ENCODE results near the gene CLIP4.

Gene CLIP4

GRCh38 chr2:29112379-29112778 lies 2.8 kb upstream of the CLIP4 start:
- H3K4me2 ChIP-seq (ENCODE audit: low read length): no peak overlapping the region
- no peaks in the 10 kb centered on the region for H3K36me3 ChIP-seq (ENCODE audit: control insufficient read depth, insufficient read depth, low read length)
- H3K4me3 ChIP-seq (ENCODE audit: low read depth, low read length): no peak overlapping the region
- H3K79me2 ChIP-seq: no peaks in the 10 kb centered on the region
- H2AFZ ChIP-seq: no peak overlapping the region
- no peaks in the 10 kb centered on the region for H3K9me3 ChIP-seq (ENCODE audit: control insufficient read depth, low read length)
- no peaks in the 10 kb centered on the region for H3K27me3 ChIP-seq (ENCODE audit: control insufficient read depth, insufficient read depth, low read length)
- no peaks in the 10 kb centered on the region for H3K4me1 ChIP-seq
- H3K27ac ChIP-seq: no peak overlapping the region
- no peak overlapping the region for H3K9ac ChIP-seq
- no peak for TF ChIP-seq CTCF (IDR thresholded peaks at IDR 0.05)

GRCh38 chr2:29113027-29113686 lies 2.1 kb upstream of the CLIP4 start:
- no peak overlapping the region for H3K27ac ChIP-seq
- H3K9ac ChIP-seq: no peak overlapping the region
- no peaks in the 10 kb centered on the region for H3K79me2 ChIP-seq
- H3K27me3 ChIP-seq (ENCODE audit: control insufficient read depth, insufficient read depth, low read length): no peaks in the 10 kb centered on the region
- no peaks in the 10 kb centered on the region for H3K4me1 ChIP-seq
- no peak overlapping the region for H3K4me3 ChIP-seq (ENCODE audit: low read depth, low read length)
- no peak for TF ChIP-seq CTCF (IDR thresholded peaks at IDR 0.05)
- H2AFZ ChIP-seq: no peak overlapping the region
- H3K4me2 ChIP-seq (ENCODE audit: low read length): no peak overlapping the region
- no peaks in the 10 kb centered on the region for H3K36me3 ChIP-seq (ENCODE audit: control insufficient read depth, insufficient read depth, low read length)
- no peaks in the 10 kb centered on the region for H3K9me3 ChIP-seq (ENCODE audit: control insufficient read depth, low read length)

- Histone ChIP-seq H3K27me3 (ENCODE audit: control insufficient read depth, insufficient read depth, low read length) (no peaks in the 10 kb centered on the region), H3K27ac (peak overlapping the region; percentile 54), H3K9ac (no peak overlapping the region), H3K36me3 (ENCODE audit: control insufficient read depth, insufficient read depth, low read length) (no peaks in the 10 kb centered on the region), H2AFZ (peak overlapping the region; percentile 40), H3K9me3 (ENCODE audit: control insufficient read depth, low read length) (no peaks in the 10 kb centered on the region), H3K4me3 (ENCODE audit: low read depth, low read length) (no peak overlapping the region), H3K4me1 (no peaks in the 10 kb centered on the region), H3K4me2 (ENCODE audit: low read length) (no peak overlapping the region), H3K79me2 (no peaks in the 10 kb centered on the region)
- TF ChIP-seq CTCF (IDR thresholded peaks at IDR 0.05): no peak
Measured at GRCh38 chr2:29113891-29114321, 1.3 kb upstream of the CLIP4 start.

GRCh38 chr2:29114586-29114945 lies 649 bp upstream of the CLIP4 start:
- peak overlapping the region; percentile 96 for H2AFZ ChIP-seq
- H3K79me2 ChIP-seq: no peaks in the 10 kb centered on the region
- no peaks in the 10 kb centered on the region for H3K36me3 ChIP-seq (ENCODE audit: control insufficient read depth, insufficient read depth, low read length)
- TF ChIP-seq CTCF (IDR thresholded peaks at IDR 0.05): no peak
- H3K4me1 ChIP-seq: no peaks in the 10 kb centered on the region
- H3K9ac ChIP-seq: no peak overlapping the region
- H3K4me2 ChIP-seq (ENCODE audit: low read length): peak overlapping the region; percentile 69
- peak overlapping the region; percentile 45 for H3K4me3 ChIP-seq (ENCODE audit: low read depth, low read length)
- H3K27me3 ChIP-seq (ENCODE audit: control insufficient read depth, insufficient read depth, low read length): no peaks in the 10 kb centered on the region
- no peaks in the 10 kb centered on the region for H3K9me3 ChIP-seq (ENCODE audit: control insufficient read depth, low read length)
- peak overlapping the region; percentile 54 for H3K27ac ChIP-seq

Data from parathyroid adenoma (tissue), 2 donors.